Fibroblast of mammary gland (primary cell): ENCODE data around the gene TLL2.

Experiments
- DNase-seq: peaks from one replicate; pipeline ENCODE4 v3.0.0-alpha.2; 2010; ENCODE audit warnings: low read depth
- H3K4me3 ChIP-seq: 2 replicates; pipeline ENCODE4 v1.5.1; 2011; ENCODE audit warnings: low read depth, mild to moderate bottlenecking, low read length, moderate library complexity; ENCODE audit not compliant: control insufficient read depth
- CTCF ChIP-seq: conservative IDR thresholded peaks from 2 replicates; pipeline ENCODE4 v1.5.1; 2011; ENCODE audit warnings: low read depth, low read length, inconsistent platforms; ENCODE audit not compliant: control insufficient read depth, insufficient read depth

The TLL2 gene

GRCh38 chr10:96431211-96431970 is 82.3 kb downstream of the TLL2 start:
- no peak for DNase-seq
- no peak for TF ChIP-seq CTCF
- no peak overlapping the region for H3K4me3 ChIP-seq

- no peak overlapping the region for H3K4me3 ChIP-seq
- TF ChIP-seq CTCF = no peak
These were observed 86.4 kb downstream of the TLL2 start for GRCh38 chr10:96427291-96427690.

GRCh38 chr10:96422525-96422924 is 91.2 kb downstream of the TLL2 start:
- no peak for DNase-seq
- no peak for TF ChIP-seq CTCF
- no peak overlapping the region for H3K4me3 ChIP-seq

More at GRCh38 chr10:96427291-96427690, 86.4 kb downstream of the TLL2 start:
- no peak for DNase-seq

- no peak for DNase-seq
- no peak for TF ChIP-seq CTCF
- H3K4me3 ChIP-seq = no peak overlapping the region
These were observed 91.7 kb downstream of the TLL2 start for GRCh38 chr10:96421995-96422394.

GRCh38 chr10:96420228-96421009 is 93.3 kb downstream of the TLL2 start:
- no peak for DNase-seq
- TF ChIP-seq CTCF = no peak
- no peak overlapping the region for H3K4me3 ChIP-seq

- TF ChIP-seq CTCF = no peak
- no peak overlapping the region for H3K4me3 ChIP-seq
These were observed 94.4 kb downstream of the TLL2 start for GRCh38 chr10:96419351-96419750.

More at GRCh38 chr10:96419351-96419750, 94.4 kb downstream of the TLL2 start:
- DNase-seq = no peak
